GM13977 (cell line): ENCODE measurements around the gene SERHL2.
"Not testable (repeated sequence)": the region's sequence is repeated elsewhere in the genome, so short reads cannot be mapped to it uniquely, and the experiment has no call there.

Experiments used
- DNase-seq: peaks from one replicate; pipeline ENCODE4 v3.0.0; 2012; ENCODE audit warnings: low spot score
- CTCF ChIP-seq: IDR thresholded peaks from 2 replicates; pipeline ENCODE4 v1.5.1; 2012; ENCODE audit warnings: mild to moderate bottlenecking, control low read depth; ENCODE audit not compliant: insufficient read depth; ENCODE audit errors: extremely low read depth, missing control alignments
- in situ Hi-C: fragments of 300-500 bp; cut with MboI; formaldehyde crosslinking; loops from one replicate; pipeline ENCODE4 v1.12.0; 2022; ENCODE audit warnings: low sequenced_read_pairs, low pct_unique_long_range_greater_than_20kb, mixed read lengths, inconsistent platforms; ENCODE audit not compliant: unreplicated experiment

The SERHL2 gene

GRCh38 chr22:42533638-42533977 is 20.1 kb upstream of the SERHL2 start:
- in situ Hi-C loops, result no loop called here

GRCh38 chr22:42535082-42535731 is 18.5 kb upstream of the SERHL2 start:
- in situ Hi-C loops, DNase-seq: not testable (repeated sequence)

More at GRCh38 chr22:42533638-42533977, 20.1 kb upstream of the SERHL2 start:
- TF ChIP-seq CTCF, result no peak
- no peak for DNase-seq

- in situ Hi-C loops, result no loop called here
- no peak for DNase-seq
- TF ChIP-seq CTCF, result no peak
Measured at GRCh38 chr22:42536166-42536565, 17.6 kb upstream of the SERHL2 start.

- DNase-seq, in situ Hi-C loops: not testable (repeated sequence)
Measured at GRCh38 chr22:42536634-42537033, 17.1 kb upstream of the SERHL2 start.

GRCh38 chr22:42537199-42537831 is 16.4 kb upstream of the SERHL2 start:
- DNase-seq, in situ Hi-C loops: not testable (repeated sequence)

GRCh38 chr22:42539236-42539771 is 14.5 kb upstream of the SERHL2 start:
- in situ Hi-C loops, DNase-seq: not testable (repeated sequence)

GRCh38 chr22:42544686-42545085 is 9.1 kb upstream of the SERHL2 start:
- in situ Hi-C loops, result no loop called here
- no peak for TF ChIP-seq CTCF
- DNase-seq, result no peak

GRCh38 chr22:42547562-42547961 is 6.2 kb upstream of the SERHL2 start:
- in situ Hi-C loops, result no loop called here
- no peak for TF ChIP-seq CTCF
- DNase-seq, result no peak

- in situ Hi-C loops, DNase-seq: not testable (repeated sequence)
Measured at GRCh38 chr22:42548126-42548525, 5.6 kb upstream of the SERHL2 start.
